Erythroblast (primary cell): ENCODE data around the gene DIRAS1.

Experiments used
- GATA1 ChIP-seq: IDR thresholded peaks from 2 replicates; pipeline ENCODE4 v1.6.1; 2011; ENCODE audit warnings: low read depth, mild to moderate bottlenecking, control low read depth, low read length, moderate library complexity
- POLR2A ChIP-seq: IDR thresholded peaks from 2 replicates; pipeline ENCODE4 v1.6.1; 2011; ENCODE audit warnings: mild to moderate bottlenecking, low read length

GRCh38 chr19:2733930-2734588 lies 12.9 kb upstream of the DIRAS1 start:
- no peak for TF ChIP-seq POLR2A
- TF ChIP-seq GATA1 = no peak
